Measurements from ENCODE around the gene LRMDA.

- TF ChIP-seq CTCF (IDR thresholded peaks at IDR 0.05) (no peak), POLR2A (IDR thresholded peaks at IDR 0.05) (no peak)
Observed at GRCh38 chr10:76119036-76119435, 687.6 kb downstream of the LRMDA start.
